Measurements from ENCODE around the gene HAPLN2.
"Not testable (repeated sequence)": the region's sequence is repeated elsewhere in the genome, so short reads cannot be mapped to it uniquely, and the experiment has no call there.

The HAPLN2 gene

DNA sequence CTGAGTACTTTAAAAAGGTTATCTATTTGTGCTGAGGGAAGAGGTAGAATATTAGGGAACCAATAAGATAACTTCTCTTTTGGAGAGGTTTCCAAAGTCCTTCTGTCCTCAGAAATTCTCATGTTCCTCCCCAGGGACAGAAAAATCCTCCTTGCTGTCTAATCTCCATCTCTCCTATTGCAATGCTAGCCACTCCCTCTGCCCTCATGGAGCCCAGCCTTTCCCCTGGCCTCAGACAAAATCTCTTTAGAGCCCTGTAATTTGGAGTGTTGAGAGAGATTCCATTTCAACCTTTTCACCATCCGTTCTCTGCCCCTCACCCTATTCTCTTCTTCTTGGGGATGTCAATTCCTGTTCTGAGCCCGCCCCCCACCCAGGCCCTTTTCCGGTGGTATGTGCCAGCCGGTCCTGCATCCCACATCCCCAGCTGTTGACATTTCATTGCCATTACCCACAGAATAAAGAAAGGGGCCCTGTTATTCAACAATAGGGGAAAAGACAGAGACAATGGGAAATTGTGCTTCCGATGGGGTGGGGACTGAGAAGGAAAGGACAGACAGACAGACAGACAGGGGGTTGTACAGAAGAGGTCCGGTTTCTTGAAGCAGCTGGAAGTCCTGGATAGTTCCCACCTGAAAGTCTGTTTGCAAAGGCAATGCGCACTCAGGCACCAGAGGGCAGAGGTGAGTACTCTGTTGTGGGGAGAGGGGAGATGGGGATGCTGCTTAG is at the start of gene HAPLN2:
TSS of gene HAPLN2 (plus strand) at position 563 of the 729 bp plus-strand sequence. CDS start 4,076 bp downstream, outside the sequence.
- peak; percentile 83 for DNase-seq

- no peak for DNase-seq
These were observed 47.9 kb upstream of the HAPLN2 start for GRCh38 chr1:156571261-156571852.

DNA sequence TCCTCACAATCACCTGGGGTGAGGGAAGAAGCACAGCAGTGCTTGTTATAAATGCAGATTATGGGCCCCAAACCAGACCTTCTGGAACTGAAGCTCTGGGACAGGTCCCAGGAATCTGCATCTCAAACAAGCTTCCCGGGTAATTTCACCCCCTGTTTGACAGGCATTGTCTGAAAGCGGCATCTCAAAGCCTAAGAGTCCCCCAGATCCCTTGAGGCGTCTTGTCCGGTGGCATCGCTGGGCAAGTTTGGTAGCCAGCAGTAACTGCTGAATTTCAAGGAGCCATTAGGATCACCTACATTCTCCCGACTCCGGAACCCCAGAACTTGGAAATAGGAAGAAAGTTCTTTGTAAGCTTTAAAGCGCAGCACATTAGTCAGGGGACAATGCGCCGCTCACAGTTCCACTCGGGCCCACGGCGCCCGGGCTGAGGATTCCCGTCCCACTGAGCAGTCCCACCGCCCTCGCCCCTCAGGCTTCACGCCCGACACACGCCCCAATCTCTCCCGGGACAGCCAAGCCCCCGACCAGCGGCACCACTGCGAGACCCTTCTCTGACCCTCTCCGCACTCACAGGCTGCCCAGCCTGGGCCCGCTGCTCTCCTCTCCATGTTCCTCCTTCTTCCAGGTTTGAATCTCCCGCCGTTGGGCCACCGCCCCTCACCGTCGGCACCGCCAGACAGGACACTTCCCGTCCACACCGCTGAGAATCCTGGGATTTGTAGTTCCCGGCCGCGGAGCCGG is 47.1 kb upstream of the HAPLN2 start, which contains the start of gene IQGAP3:
TSS of gene IQGAP3 (minus strand) at position 647 of the 744 bp plus-strand sequence. CDS start at position 611, 36 bp downstream.
- peak; percentile 82 for DNase-seq

- no peak for DNase-seq
These were observed 46.6 kb upstream of the HAPLN2 start for GRCh38 chr1:156572663-156573018.

- DNase-seq = no peak
These were observed 45.1 kb upstream of the HAPLN2 start for GRCh38 chr1:156574039-156574633.

GRCh38 chr1:156577550-156577949 is 41.7 kb upstream of the HAPLN2 start:
- peak; percentile 33 for DNase-seq

DNA sequence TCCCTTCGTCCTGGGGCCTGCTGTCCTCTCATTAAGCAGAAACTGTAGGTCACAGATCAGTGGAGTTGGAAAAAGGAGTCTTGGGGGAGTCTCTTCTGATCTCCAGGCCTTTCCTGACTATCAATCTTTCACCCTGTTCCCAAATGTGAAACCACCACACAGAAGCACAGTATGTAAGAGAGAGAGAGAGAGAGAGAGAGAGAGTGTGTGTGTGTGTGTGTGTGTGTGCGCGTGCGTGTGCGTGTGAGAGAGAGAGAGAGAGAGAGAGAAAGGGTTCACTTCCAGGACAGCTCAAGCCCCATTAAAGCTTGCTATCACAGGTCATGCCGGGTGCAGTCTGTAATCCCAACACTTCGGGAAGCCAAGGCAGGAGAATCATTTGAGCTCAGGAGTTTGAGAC is 41.2 kb upstream of the HAPLN2 start:
- DNase-seq = no peak

GRCh38 chr1:156579472-156579871 is 39.7 kb upstream of the HAPLN2 start, which contains the start of gene TTC24:
TTC24 (plus strand) TSS chr1:156579723; CDS start chr1:156581365, 1,642 bp downstream.
- DNase-seq = no peak

DNA sequence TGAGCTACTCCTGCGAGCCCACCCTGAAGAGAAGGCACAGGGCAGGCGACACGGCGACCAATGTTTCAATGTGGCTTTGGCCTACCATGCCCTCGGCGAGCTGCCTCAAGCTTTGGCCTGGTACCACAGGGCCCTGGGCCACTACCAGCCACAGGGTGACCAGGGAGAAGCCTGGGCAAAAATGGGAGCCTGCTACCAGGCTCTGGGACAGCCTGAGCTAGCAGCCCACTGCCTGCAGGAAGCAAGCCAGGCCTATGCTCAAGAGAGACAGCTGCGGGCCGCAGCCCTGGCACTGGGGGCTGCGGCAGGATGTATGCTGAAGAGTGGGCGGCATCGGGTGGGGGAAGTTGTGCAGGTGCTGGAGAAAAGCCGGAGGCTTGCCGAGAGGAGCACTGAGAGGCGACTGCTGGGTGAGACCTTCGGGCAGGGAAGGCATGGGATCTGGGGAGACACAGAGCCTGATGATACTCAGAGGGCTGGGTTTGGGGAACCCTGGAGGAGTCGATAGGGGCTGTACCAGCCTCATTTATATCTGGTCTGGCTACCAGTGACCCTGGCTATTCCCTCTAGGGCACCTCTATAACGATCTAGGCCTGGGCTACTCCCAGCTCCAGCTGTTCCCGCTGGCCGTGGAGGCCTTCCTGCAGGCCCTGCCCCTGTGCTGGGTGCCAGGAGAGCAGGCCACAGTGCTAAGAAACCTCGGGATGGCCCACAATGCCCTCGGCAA is 37.4 kb upstream of the HAPLN2 start:
- DNase-seq = no peak

GRCh38 chr1:156582388-156583017 is 36.7 kb upstream of the HAPLN2 start:
- DNase-seq = no peak

DNA sequence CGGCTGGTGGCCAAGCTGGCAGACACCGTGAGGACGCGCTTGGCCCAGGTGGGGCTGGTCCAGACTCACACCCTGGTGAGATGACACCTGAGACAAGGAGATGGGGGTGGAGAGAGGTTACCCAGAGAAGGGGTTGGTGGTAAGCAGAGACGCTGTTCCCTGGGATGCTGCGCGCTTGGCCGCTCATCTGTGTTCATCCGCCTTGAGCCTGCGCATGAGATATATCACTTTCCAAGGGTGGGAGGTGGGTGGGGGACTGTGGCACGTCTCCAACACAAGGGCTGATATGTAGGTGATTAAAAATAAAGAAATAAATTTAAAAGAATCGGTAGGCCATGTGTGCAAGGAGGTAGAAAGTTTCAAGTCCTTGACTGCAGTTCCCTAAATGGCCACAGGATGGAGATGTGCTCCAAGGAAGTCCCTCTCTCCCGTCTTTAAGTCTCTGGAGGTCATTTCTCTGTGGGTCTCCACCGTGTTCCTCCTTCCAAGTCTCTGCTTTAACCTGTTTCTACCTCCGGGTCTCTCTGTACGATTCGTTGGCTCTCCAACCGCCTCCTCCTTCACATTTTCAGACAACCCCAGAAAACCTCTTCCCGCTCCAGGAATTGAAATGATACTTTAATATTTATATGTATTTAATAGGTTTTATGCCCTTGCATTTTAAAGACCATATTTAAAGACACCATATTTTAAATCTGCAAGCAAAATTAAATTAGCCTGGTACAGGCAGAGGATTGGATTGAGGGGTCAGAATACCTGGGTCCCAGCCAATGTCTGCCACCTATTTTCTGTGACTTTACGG is 35.2 kb upstream of the HAPLN2 start:
- DNase-seq = peak; percentile 77

DNA sequence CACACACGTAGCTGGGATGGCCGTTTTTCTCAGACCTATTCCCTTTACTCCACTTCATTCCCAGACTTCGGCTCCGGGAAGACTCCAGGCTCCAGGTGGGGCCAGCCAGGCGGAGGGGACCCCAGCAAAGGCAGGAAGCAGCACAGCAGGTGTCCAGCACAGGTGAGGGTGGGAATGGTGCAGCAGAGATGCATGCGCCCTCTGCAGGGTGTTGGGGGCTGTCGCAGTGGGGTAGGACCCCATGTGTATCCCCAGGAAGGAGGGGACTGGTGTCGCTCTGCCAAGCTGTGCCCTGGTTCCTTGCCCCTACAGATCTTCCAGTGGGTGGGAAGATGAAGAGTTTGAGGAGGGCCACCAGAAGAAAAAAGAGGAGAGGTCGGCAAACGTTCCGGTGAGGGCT is 34.4 kb upstream of the HAPLN2 start:
- DNase-seq = no peak

DNA sequence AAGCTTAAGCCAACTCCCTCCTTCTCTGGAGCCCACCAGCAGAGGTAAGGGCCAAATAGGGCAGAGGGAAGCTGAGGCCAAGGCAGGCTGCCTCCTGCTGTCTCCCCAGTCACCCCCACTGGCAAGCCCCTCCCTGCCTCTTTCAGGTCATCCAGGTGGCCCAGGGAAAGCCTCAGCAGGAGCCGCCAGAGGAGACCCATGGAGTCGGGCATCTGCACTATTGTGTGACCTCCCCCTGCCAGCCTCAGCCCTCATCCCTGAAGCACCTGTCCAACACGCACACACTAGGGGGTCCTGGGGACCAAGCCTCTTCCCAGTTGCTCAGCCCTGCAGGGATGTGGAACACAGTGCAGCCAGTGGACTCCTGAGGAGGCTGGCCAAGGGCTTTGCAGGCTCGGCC is 32.9 kb upstream of the HAPLN2 start:
- DNase-seq = no peak

- no peak for DNase-seq
These were observed 32.2 kb upstream of the HAPLN2 start for GRCh38 chr1:156586892-156587477.

GRCh38 chr1:156587927-156588326 is 31.3 kb upstream of the HAPLN2 start:
- DNase-seq = not testable (repeated sequence)

- DNase-seq = no peak
These were observed 29.7 kb upstream of the HAPLN2 start for GRCh38 chr1:156589546-156589945.

DNA sequence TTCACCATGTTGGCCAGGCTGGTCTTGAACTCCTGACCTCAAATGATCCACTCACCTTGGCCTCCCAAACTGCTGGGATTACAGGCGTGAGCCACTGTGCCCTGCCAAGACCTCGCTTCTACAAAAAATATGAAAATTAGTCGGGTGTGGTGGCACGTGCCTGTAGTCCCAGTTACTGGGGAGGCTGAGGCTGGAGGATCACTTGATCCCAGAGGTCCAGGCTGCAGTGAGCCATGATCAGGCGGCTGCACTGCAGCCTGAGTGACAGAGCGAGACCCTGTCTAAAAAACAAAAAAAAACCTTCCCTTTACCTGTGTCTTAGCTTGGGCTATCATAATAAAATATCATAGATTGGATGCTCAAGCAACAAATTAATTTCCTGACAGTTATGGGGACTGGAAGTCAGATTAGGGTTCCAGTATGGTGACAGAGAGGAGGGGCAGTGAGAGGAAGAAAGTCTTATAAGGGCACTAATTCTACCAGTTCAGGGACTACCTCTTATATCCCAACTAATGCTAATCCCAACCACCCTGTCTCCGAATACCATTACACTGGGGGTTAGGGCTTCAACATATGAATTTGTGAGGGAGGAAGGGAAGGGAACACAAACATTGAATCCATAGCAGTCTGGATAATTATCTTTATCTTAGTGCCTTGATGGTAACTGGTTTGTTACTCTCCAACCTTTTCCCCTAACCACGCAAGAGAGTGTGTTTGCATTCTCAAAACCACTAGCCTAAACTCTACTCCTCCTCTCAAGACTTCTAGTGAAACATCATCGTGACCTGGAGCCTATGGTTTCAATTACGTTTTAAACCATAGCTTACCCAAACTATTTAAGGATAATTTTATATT is 28.7 kb upstream of the HAPLN2 start:
- no peak for DNase-seq

- no peak for DNase-seq
These were observed 28.1 kb upstream of the HAPLN2 start for GRCh38 chr1:156591181-156591431.

DNA sequence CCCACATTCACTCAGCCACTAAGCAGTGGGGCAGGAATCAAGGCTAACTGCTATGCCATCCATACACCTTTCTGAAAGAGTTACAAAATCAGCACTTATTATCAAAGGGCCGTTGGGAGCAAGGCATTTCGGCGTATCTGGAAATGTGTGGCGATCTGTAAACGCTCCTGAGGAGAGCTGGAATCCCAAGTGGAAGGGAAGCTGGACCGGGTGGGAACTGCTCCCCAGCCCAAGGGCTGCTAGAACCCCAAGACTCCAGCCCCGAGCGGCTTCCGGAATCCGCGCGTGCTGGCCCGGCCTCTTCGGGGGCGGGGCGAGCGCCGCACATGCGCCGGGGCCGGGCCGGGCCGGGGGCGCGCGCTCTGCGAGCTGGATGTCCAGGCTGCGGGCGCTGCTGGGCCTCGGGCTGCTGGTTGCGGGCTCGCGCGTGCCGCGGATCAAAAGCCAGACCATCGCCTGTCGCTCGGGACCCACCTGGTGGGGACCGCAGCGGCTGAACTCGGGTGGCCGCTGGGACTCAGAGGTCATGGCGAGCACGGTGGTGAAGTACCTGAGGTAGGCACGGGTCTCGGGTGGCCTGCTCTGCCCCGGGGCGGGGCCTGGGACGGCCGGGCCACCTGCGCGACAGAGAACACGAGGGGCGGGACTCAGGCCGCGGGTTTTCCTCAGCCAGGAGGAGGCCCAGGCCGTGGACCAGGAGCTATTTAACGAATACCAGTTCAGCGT is 27.6 kb upstream of the HAPLN2 start, which contains the start of gene NAXE:
TSS of gene NAXE (plus strand) at position 345 of the 726 bp plus-strand sequence. CDS start at position 374, 29 bp downstream.
- peak; percentile 44 for DNase-seq

All from NCI-H1694 treated with DMSO at 0.1 percent for 48 hours (cell line).